Thymus (tissue), 11 donors: Measurements from ENCODE around the gene DRAP1. TPM values are rescaled to one million over a fixed set of nuclear protein-coding genes. Genes with fewer than 3 reads are reported as not detected.

ENCODE experiments used
- DNase-seq, 9 donors: peaks; one replicate each; pipeline ENCODE4 v3.0.0-alpha.2; 2013; ENCODE audit warnings: low spot score in 9 of 9, low read depth in 6 of 9, missing footprints in 1 of 9
- H3K27ac ChIP-seq, 2 donors: one replicate each; pipeline ENCODE4 v1.5.1; 2013; ENCODE audit warnings: control low read depth in 1 of 2, low read depth in 1 of 2, low read length in 1 of 2, mild to moderate bottlenecking in 1 of 2, moderate library complexity in 1 of 2
- H3K27me3 ChIP-seq, 2 donors: one replicate each; pipeline ENCODE4 v1.5.1; 2013; ENCODE audit warnings: low read length in 1 of 2; ENCODE audit not compliant: control insufficient read depth in 2 of 2, insufficient read depth in 1 of 2
- H3K36me3 ChIP-seq, 2 donors: one replicate each; pipeline ENCODE4 v1.5.1; 2013; ENCODE audit warnings: low read length in 1 of 2, mild to moderate bottlenecking in 1 of 2, moderate library complexity in 1 of 2; ENCODE audit not compliant: control insufficient read depth in 2 of 2, insufficient read depth in 2 of 2
- H3K4me1 ChIP-seq, 2 donors: one replicate each; pipeline ENCODE4 v1.5.1; 2013; ENCODE audit warnings: low read length in 2 of 2; ENCODE audit not compliant: control insufficient read depth in 2 of 2, insufficient read depth in 2 of 2
- H3K4me3 ChIP-seq, 2 donors: one replicate each; pipeline ENCODE4 v1.5.1; 2013; ENCODE audit warnings: low read length in 2 of 2, control low read depth in 1 of 2, mild to moderate bottlenecking in 1 of 2
- H3K9me3 ChIP-seq, 2 donors: one replicate each; pipeline ENCODE4 v1.5.1; 2013; ENCODE audit warnings: low read length in 1 of 2, mild to moderate bottlenecking in 1 of 2; ENCODE audit not compliant: control insufficient read depth in 2 of 2, insufficient read depth in 1 of 2
- WGBS: extraction: QIAGEN DNeasy Blood & Tissue Kit; methylation state at CpG from one replicate; pipeline ENCODE4 v1.1.7; 2013; 5-methylcytosine and 5-hydroxymethylcytosine counted together
- polyA plus RNA-seq: library from polyadenylated mRNA; stranded (reverse); fragments of 200-250 nt; gene quantifications from one replicate; pipeline ENCODE4 v1.2.3, GENCODE V29; 2013
- total RNA-seq: library from RNA; stranded (reverse); fragments of 120-200 nt; gene quantifications from one replicate; pipeline ENCODE4 v1.2.4, GENCODE V29; 2013
- donor health status: healthy.

The DRAP1 gene
- total and polyA plus RNA-seq, 2 donors = 131 to 200 TPM

GRCh38 chr11:65918211-65919140 is 750 bp upstream of the DRAP1 start, which contains the start of gene C11orf68:
TSS of gene C11orf68 (minus strand) at chr11:65919062. CDS start at chr11:65919031, 31 bp downstream.
- Histone ChIP-seq H3K9me3 (no peaks in the 10 kb centered on the region), H3K27me3 (no peaks in the 10 kb centered on the region), H3K36me3 (peaks cover 19 to 37% of the 10 kb centered on the region in 2 donors), H3K27ac (peak within 1 kb of the TSS; percentile 73 to 93), H3K4me3 (peak within 1 kb of the TSS; percentile 88 to 89), H3K4me1 (peaks cover 28 to 36% of the 10 kb centered on the region in 2 donors)
- peak in 2 of 9 donors; percentile 36 to 65 for DNase-seq
- 5% methylated on average over 77 of the region's 77 CpGs for WGBS

GRCh38 chr11:65919573-65920371 is 546 bp downstream of the DRAP1 start:
- no peaks in the 10 kb centered on the region for H3K9me3 ChIP-seq
- no peaks in the 10 kb centered on the region for H3K27me3 ChIP-seq
- H3K36me3 ChIP-seq = peaks cover 20 to 40% of the 10 kb centered on the region in 2 donors
- peak overlapping the region; percentile 57 to 87 for H3K27ac ChIP-seq
- peaks cover 28 to 36% of the 10 kb centered on the region in 2 donors for H3K4me1 ChIP-seq
- peak overlapping the region; percentile 55 to 89 for H3K4me3 ChIP-seq
- WGBS = under 1% methylated on average over 60 of the region's 60 CpGs
- DNase-seq = peak in 3 of 9 donors; percentile 44 to 74 (median 45)

- 75% methylated on average over 15 of the region's 15 CpGs for WGBS
- Histone ChIP-seq H3K27ac (peak overlapping the region in 1 of 2 donors; percentile 87), H3K36me3 (peaks cover 22 to 40% of the 10 kb centered on the region in 2 donors)
Observed at GRCh38 chr11:65920372-65920802, 1.2 kb downstream of the DRAP1 start.

DNA sequence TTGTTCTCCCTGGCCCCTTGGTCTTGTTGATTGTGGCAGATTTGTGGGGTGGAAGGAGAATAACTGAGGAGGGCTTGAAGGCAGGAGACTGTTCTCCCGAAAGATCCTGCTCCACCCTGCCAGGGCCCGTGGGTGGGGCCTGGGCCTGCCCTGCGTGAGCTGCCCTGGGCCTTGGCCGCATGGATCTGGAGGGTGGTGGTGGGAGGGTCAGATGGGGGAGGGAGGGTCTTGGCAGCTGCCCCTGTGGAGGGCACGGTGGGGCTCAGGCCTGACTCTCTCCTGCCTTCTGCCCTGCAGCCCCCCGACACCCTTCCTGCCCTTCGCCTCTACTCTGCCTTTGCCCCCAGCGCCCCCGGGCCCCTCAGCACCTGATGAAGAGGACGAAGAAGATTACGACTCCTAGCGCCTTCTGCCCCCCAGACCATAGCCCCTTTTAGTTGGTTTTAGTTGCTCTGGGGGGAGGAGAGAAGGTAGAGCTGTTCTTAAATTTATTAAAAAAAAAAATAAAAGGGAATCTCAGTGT is 1.9 kb downstream of the DRAP1 start:
- H3K36me3 ChIP-seq = peaks cover 22 to 40% of the 10 kb centered on the region in 2 donors
- DNase-seq = no peak
- no peak overlapping the region for H3K27ac ChIP-seq
- WGBS = 96% methylated on average over 12 of the region's 12 CpGs
- H3K4me3 ChIP-seq = no peak overlapping the region
- peaks cover 25 to 36% of the 10 kb centered on the region in 2 donors for H3K4me1 ChIP-seq
- no peaks in the 10 kb centered on the region for H3K27me3 ChIP-seq
- no peaks in the 10 kb centered on the region for H3K9me3 ChIP-seq

More at GRCh38 chr11:65920372-65920802, 1.2 kb downstream of the DRAP1 start:
- peaks cover 27 to 36% of the 10 kb centered on the region in 2 donors for H3K4me1 ChIP-seq
- no peak for DNase-seq
- H3K27me3 ChIP-seq = no peaks in the 10 kb centered on the region
- peak overlapping the region; percentile 55 to 89 for H3K4me3 ChIP-seq
- no peaks in the 10 kb centered on the region for H3K9me3 ChIP-seq

DNA sequence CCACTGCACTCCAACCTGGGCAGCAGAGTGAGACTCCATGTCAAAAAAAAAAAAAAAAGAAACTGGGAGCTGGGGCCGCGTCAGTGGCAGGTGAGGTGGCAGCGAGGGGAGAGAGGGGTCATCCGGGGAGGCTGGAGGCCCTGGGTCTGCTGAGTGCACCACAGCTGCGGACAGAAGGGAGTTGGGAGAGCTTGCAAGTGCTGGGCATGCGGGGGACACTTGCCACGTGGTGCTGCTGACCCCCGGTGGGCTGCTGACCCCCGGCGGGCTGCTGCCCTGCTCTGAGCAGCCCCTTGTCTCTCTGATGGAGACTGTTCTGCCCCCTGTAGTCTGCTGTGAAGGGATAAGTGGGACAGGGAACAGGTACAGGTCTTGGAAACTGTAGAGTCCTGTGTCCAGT is 2.6 kb downstream of the DRAP1 start:
- no peak for DNase-seq
- no peaks in the 10 kb centered on the region for H3K27me3 ChIP-seq
- WGBS = over 99% methylated on average over 10 of the region's 10 CpGs
- no peak overlapping the region for H3K27ac ChIP-seq
- H3K4me3 ChIP-seq = no peak overlapping the region
- H3K36me3 ChIP-seq = peaks cover 22 to 38% of the 10 kb centered on the region in 2 donors
- H3K4me1 ChIP-seq = peaks cover 23 to 30% of the 10 kb centered on the region in 2 donors
- no peaks in the 10 kb centered on the region for H3K9me3 ChIP-seq

GRCh38 chr11:65922565-65922964 is 3.3 kb downstream of the DRAP1 start:
- H3K4me1 ChIP-seq = peaks cover 20 to 30% of the 10 kb centered on the region in 2 donors
- WGBS = 94% methylated on average over 3 of the region's 3 CpGs
- DNase-seq = no peak
- no peaks in the 10 kb centered on the region for H3K27me3 ChIP-seq
- H3K36me3 ChIP-seq = peaks cover 20 to 33% of the 10 kb centered on the region in 2 donors
- H3K27ac ChIP-seq = no peak overlapping the region
- H3K9me3 ChIP-seq = no peaks in the 10 kb centered on the region
- no peak overlapping the region for H3K4me3 ChIP-seq

- Histone ChIP-seq H3K36me3 (peaks cover 19 to 31% of the 10 kb centered on the region in 2 donors), H3K4me3 (no peak overlapping the region), H3K27me3 (no peaks in the 10 kb centered on the region), H3K4me1 (peaks cover 21 to 32% of the 10 kb centered on the region in 2 donors), H3K27ac (no peak overlapping the region), H3K9me3 (no peaks in the 10 kb centered on the region)
- 97% methylated on average over 2 of the region's 2 CpGs for WGBS
- no peak for DNase-seq
Observed at GRCh38 chr11:65925397-65925796, 6.2 kb downstream of the DRAP1 start.

DNA sequence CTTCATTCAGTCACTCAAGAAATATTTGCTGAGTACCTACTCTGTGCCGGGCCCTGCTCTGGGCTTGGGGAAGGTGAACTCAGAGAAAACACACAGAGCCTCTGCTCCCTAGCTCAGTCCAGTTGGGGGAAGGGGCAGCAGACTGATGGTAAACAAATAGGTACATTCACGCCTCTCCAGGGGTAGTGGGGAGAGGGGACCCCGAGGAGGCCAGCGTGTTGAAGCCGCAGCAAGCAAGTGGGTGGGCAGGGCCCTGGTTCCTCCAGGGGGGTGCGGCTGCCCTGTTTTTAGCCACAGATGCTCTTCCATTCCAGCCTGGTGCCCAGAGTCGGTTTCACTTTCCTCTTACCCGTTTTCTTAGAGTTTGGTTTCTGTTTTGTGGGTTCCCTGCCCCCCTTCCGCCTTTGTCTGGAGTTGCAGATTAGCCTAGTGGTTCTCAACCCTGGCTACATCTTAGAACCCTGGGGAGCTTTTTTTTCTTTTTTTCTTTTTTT is 8.7 kb downstream of the DRAP1 start:
- Histone ChIP-seq H3K27me3 (no peaks in the 10 kb centered on the region), H3K4me1 (peaks cover 14 to 37% of the 10 kb centered on the region in 2 donors), H3K36me3 (peaks cover 5 to 9% of the 10 kb centered on the region in 2 donors), H3K27ac (peak overlapping the region; percentile 97 to 99), H3K4me3 (peak overlapping the region; percentile 31 to 44), H3K9me3 (no peaks in the 10 kb centered on the region)
- WGBS = 8% methylated on average over 9 of the region's 9 CpGs
- peak; percentile 65 to 96 (median 84) for DNase-seq
